HepG2 (cell line): Measurements from ENCODE around the gene OTUB2. TPM values are rescaled to one million over a fixed set of nuclear protein-coding genes. Genes with fewer than 3 reads are reported as not detected.

ENCODE experiments used
- ARID3A ChIP-seq: IDR thresholded peaks from 2 replicates; pipeline ENCODE4 v1.6.1; 2012; ENCODE audit warnings: low read depth, low read length, improper control_type of control experiment
- ATF3 ChIP-seq: sonication (generic); formaldehyde crosslinking; IDR thresholded peaks from 2 replicates; pipeline ENCODE4 v1.4.0; 2020; ENCODE audit warnings: missing genetic modification reagents
- CBX2 ChIP-seq, 2 experiments: fragments of 200-600 bp in 1 of 2; sonication (generic); formaldehyde crosslinking in 1 of 2; IDR thresholded peaks; 2 replicates each; pipeline versions ENCODE4 v1.7.0 to v1.8.1; 2018 to 2022; ENCODE audit warnings: low read depth in 2 of 2, low read length in 1 of 2, mild to moderate bottlenecking in 1 of 2, missing genetic modification reagents in 1 of 2
- DNMT1 ChIP-seq: sonication (generic); formaldehyde crosslinking; IDR thresholded peaks from 2 replicates; pipeline ENCODE4 v1.5.1; 2020; ENCODE audit warnings: mild to moderate bottlenecking, missing genetic modification reagents
- DPF2 ChIP-seq: sonication (generic); formaldehyde crosslinking; IDR thresholded peaks from 2 replicates; pipeline ENCODE4 v1.4.0; 2020; ENCODE audit warnings: mild to moderate bottlenecking, low read depth, missing genetic modification reagents, borderline replicate concordance
- FOXA3 ChIP-seq: IDR thresholded peaks from 2 replicates; pipeline ENCODE4 v1.6.1; 2016; ENCODE audit warnings: missing genetic modification reagents, missing compliant biosample characterization
- HNRNPLL ChIP-seq: fragments of 200-400 bp; formaldehyde crosslinking; IDR thresholded peaks from 2 replicates; pipeline ENCODE4 v1.6.1; 2017; ENCODE audit warnings: mild to moderate bottlenecking, low read depth, low read length; ENCODE audit not compliant: poor library complexity, severe bottlenecking
- MIER2 ChIP-seq: IDR thresholded peaks from 2 replicates; pipeline ENCODE4 v1.6.1; 2016; ENCODE audit warnings: missing biosample characterization, missing genetic modification reagents
- RXRB ChIP-seq: IDR thresholded peaks from 2 replicates; pipeline ENCODE4 v1.6.1; 2016; ENCODE audit warnings: borderline replicate concordance, missing genetic modification reagents, missing compliant biosample characterization
- SAP130 ChIP-seq: IDR thresholded peaks from 2 replicates; pipeline ENCODE4 v1.6.1; 2016; ENCODE audit warnings: low read depth
- TBX2 ChIP-seq: sonication (generic); formaldehyde crosslinking; IDR thresholded peaks from 2 replicates; pipeline ENCODE4 v1.5.0; 2020; ENCODE audit warnings: missing genetic modification reagents, mild to moderate bottlenecking, borderline replicate concordance
- ZBTB10 ChIP-seq: sonication (generic); formaldehyde crosslinking; IDR thresholded peaks from 2 replicates; pipeline ENCODE4 v1.4.0; 2020; ENCODE audit warnings: missing genetic modification reagents, borderline replicate concordance
- ZBTB46 ChIP-seq: sonication (generic); formaldehyde crosslinking; IDR thresholded peaks from 2 replicates; pipeline ENCODE4 v1.4.0; 2020; ENCODE audit warnings: mild to moderate bottlenecking, missing genetic modification reagents, borderline replicate concordance
- ZC3H13 ChIP-seq: sonication (generic); formaldehyde crosslinking; IDR thresholded peaks from 2 replicates; pipeline ENCODE4 v1.8.1; 2023; ENCODE audit warnings: mild to moderate bottlenecking, missing genetic modification reagents, moderate library complexity
- ZFX ChIP-seq: sonication (generic); formaldehyde crosslinking; IDR thresholded peaks from 2 replicates; pipeline ENCODE4 v1.4.0; 2020; ENCODE audit warnings: mild to moderate bottlenecking, low read depth, missing genetic modification reagents, moderate library complexity
- ZNF280D ChIP-seq: sonication (generic); formaldehyde crosslinking; IDR thresholded peaks from 2 replicates; pipeline ENCODE4 v1.5.1; 2020; ENCODE audit warnings: mild to moderate bottlenecking, missing genetic modification reagents
- ZNF331 ChIP-seq: sonication (generic); formaldehyde crosslinking; IDR thresholded peaks from 2 replicates; pipeline ENCODE4 v1.4.0; 2020; ENCODE audit warnings: missing genetic modification reagents
- ZNF362 ChIP-seq: sonication (generic); formaldehyde crosslinking; IDR thresholded peaks from 2 replicates; pipeline ENCODE4 v1.4.0; 2020; ENCODE audit warnings: missing genetic modification reagents, mild to moderate bottlenecking, borderline replicate concordance
- polyA plus RNA-seq, 8 experiments: library from polyadenylated mRNA; depleted of rRNA in 3 of 8; stranded (reverse) in 7 of 8; unstranded in 1 of 8; fragments of >200 nt; fragmentation: Illumina TruSeq in 4 of 8; extraction: Trizol in 4 of 8; gene quantifications; 2 replicates each; pipeline versions ENCODE4 v1.2.1 to v1.2.3, GENCODE V29; 2011 to 2016; ENCODE audit warnings: low read depth in 4 of 8, missing spikeins in 1 of 8, mixed read lengths in 1 of 8; ENCODE audit not compliant: insufficient read depth in 1 of 8
- total RNA-seq, 5 experiments: library from RNA; depleted of rRNA; stranded (reverse); fragments of >200 nt; fragmentation: Illumina TruSeq; extraction: Trizol; gene quantifications; 2 replicates each; pipeline ENCODE4 v1.2.3, GENCODE V29; 2016; ENCODE audit warnings: low read depth in 1 of 5

OTUB2 gene
- total and polyA plus RNA-seq, 2 of the 13 experiments (the other 11 are each of a cell fraction or from before 2014, with no cell fraction given), result 2.2 to 2.4 TPM

- TF ChIP-seq SAP130 (CRISPR knock-in tag) (peak; percentile 49; the same call in 1 of the 2 replicates), ZBTB46 (no peak), DPF2 (CRISPR knock-in tag) (0 out of 2 replicates have a peak, but pooled peaks have one; percentile 40), DNMT1 (no peak), ZFX (CRISPR knock-in tag) (0 out of 2 replicates have a peak, but pooled peaks have one; percentile 22), ARID3A (peak; percentile 65; the same call in 1 of the 2 replicates), MIER2 (no peak), FOXA3 (CRISPR knock-in tag) (peak; percentile 30; the same call in 1 of the 2 replicates), CBX2 (IDR thresholded peaks at IDR 0.05; ENCODE audit: low read depth, low read length) (no peak), CBX2 (CRISPR knock-in tag; IDR thresholded peaks at IDR 0.05; ENCODE audit: low read depth) (no peak), ZBTB10 (CRISPR knock-in tag) (no peak), TBX2 (CRISPR knock-in tag) (no peak), ZNF331 (CRISPR knock-in tag) (0 out of 2 replicates have a peak, but pooled peaks have one; percentile 17), ZNF362 (CRISPR knock-in tag) (peak; percentile 29; the same call in 1 of the 2 replicates), HNRNPLL (no peak), ATF3 (CRISPR knock-in tag) (no peak), RXRB (CRISPR knock-in tag) (peak; percentile 63; the same call in 1 of the 2 replicates), ZC3H13 (CRISPR knock-in tag) (no peak), ZNF280D (CRISPR knock-in tag) (no peak)
Observed at GRCh38 chr14:94059998-94060397, 33.9 kb downstream of the OTUB2 start (continued).
